Caco-2 (cell line): Measurements from ENCODE around the gene LSM3. TPM values are rescaled to one million over a fixed set of nuclear protein-coding genes. Genes with fewer than 3 reads are reported as not detected.

Experiments
- BruUV-seq: library from RNA; stranded (reverse); fragments of 400-500 nt; replicated peaks from 2 replicates; lab custom pipeline; 2021; lab: Mats Ljungman, UMichigan
- CTCF ChIA-PET: fragments of 300-600 bp; sonication (Branson Sonifier 250); formaldehyde crosslinking; loops from one replicate; lab custom pipeline; 2022; ENCODE audit warnings: antibody characterized with exemption; lab: Charles Lee
- POLR2A ChIA-PET: fragments of 300-600 bp; sonication (Branson Sonifier 250); formaldehyde crosslinking; loops from one replicate; lab custom pipeline; 2022; ENCODE audit warnings: antibody characterized with exemption; lab: Charles Lee
- DNase-seq, 2 experiments: peaks; one replicate each; pipeline versions ENCODE4 v3.0.0 to v3.0.0-alpha.2; 2020 to 2022
- H3K27me3 ChIP-seq: replicated peaks from 2 replicates; pipeline ENCODE4 v1.6.0; 2011; ENCODE audit warnings: low read length; ENCODE audit not compliant: control insufficient read depth, insufficient read depth
- H3K36me3 ChIP-seq: 2 replicates; pipeline ENCODE4 v1.5.1; 2011; ENCODE audit warnings: low read length; ENCODE audit not compliant: control insufficient read depth, insufficient read depth
- H3K4me1 ChIP-seq: fragments of 250-450 bp; sonication (Bioruptor Pico); 2 replicates; pipeline ENCODE4 v1.5.1; 2020; ENCODE audit warnings: mild to moderate bottlenecking
- H3K4me3 ChIP-seq: 2 replicates; pipeline ENCODE4 v1.5.1; 2011; ENCODE audit warnings: low read depth, mild to moderate bottlenecking, control low read depth, low read length
- H3K9me3 ChIP-seq: fragments of 250-450 bp; sonication (Bioruptor Pico); 2 replicates; pipeline ENCODE4 v1.5.1; 2020; ENCODE audit warnings: mild to moderate bottlenecking, moderate library complexity
- H3K27ac Mint-ChIP-seq: one replicate; pipeline ENCODE4 v1.8.0; 2022; ENCODE audit warnings: mixed read lengths; ENCODE audit not compliant: unreplicated experiment
- H3K27me3 Mint-ChIP-seq: one replicate; pipeline ENCODE4 v1.8.0; 2022; ENCODE audit warnings: mixed read lengths; ENCODE audit not compliant: insufficient read depth, unreplicated experiment
- H3K36me3 Mint-ChIP-seq: one replicate; pipeline ENCODE4 v1.8.0; 2022; ENCODE audit warnings: mild to moderate bottlenecking, mixed read lengths; ENCODE audit not compliant: insufficient read depth, unreplicated experiment
- H3K4me1 Mint-ChIP-seq: one replicate; pipeline ENCODE4 v1.8.0; 2022; ENCODE audit warnings: low read depth, mixed read lengths; ENCODE audit not compliant: unreplicated experiment
- H3K4me3 Mint-ChIP-seq: one replicate; pipeline ENCODE4 v1.8.0; 2022; ENCODE audit warnings: mild to moderate bottlenecking, moderate library complexity, mixed read lengths; ENCODE audit not compliant: unreplicated experiment
- H3K9me3 Mint-ChIP-seq: one replicate; pipeline ENCODE4 v1.8.0; 2022; ENCODE audit warnings: mixed read lengths; ENCODE audit not compliant: unreplicated experiment
- CTCF ChIP-seq, 2 experiments: fragments of 200-600 bp in 1 of 2; IDR thresholded peaks; 1 replicate in 1 of 2; 2 replicates in 1 of 2; pipeline versions ENCODE4 v1.5.1 to v1.8.0; 2011 to 2022; ENCODE audit warnings: antibody characterized with exemption in 1 of 2, control low read depth in 1 of 2, inconsistent platforms in 1 of 2, low read depth in 1 of 2, low read length in 1 of 2, mild to moderate bottlenecking in 1 of 2, moderate library complexity in 1 of 2; ENCODE audit not compliant: insufficient read depth in 1 of 2, severe bottlenecking in 1 of 2, unreplicated experiment in 1 of 2
- intact Hi-C: fragments of 100-400 bp; cut with micrococcal nuclease; formaldehyde crosslinking; loops from one replicate; pipeline ENCODE4 v1.10.0; 2022; ENCODE audit not compliant: unreplicated experiment
- total RNA-seq: library from RNA; stranded (reverse); gene quantifications from 2 replicates; pipeline ENCODE4 v1.2.3, GENCODE V29; 2022

LSM3 gene
- total RNA-seq, 1 experiment from 2014 or later: 20.5 TPM

DNA sequence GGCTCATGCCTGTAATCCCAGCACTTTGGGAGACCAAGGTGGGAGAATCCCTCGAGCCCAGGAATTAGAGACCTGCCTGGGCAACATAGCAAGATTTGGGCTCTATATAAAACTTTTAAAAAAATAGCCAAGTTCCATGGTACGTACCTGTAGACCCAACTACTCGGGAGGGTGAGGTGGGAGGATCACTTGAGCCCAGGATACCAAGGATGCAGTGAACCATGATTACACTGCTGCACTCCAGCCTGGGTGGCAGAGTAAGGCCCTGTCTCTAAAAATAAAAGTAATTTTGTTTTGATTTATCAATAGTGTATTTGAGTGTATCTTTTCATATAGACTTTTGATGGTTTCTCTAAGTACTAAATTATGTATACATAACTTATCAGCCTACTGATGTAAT is 63.1 kb downstream of the LSM3 start:
- DNase-seq: no peak
- TF ChIP-seq CTCF (IDR thresholded peaks at IDR 0.05; ENCODE audit: insufficient read depth in 1 of 2, low read depth in 1 of 2, low read length in 1 of 2, severe bottlenecking in 1 of 2, unreplicated experiment in 1 of 2): no peak
- BruUV-seq: no TSS peak
- H3K36me3 ChIP-seq: no peaks in the 10 kb centered on the region
- intact Hi-C loops: no loop called here
- H3K9me3 ChIP-seq: no peaks in the 10 kb centered on the region
- H3K27me3 Mint-ChIP-seq: no peaks in the 10 kb centered on the region
- ChIA-PET CTCF (interaction anchor here (0.6 kb wide), 1 partner anchor 38 kb away, joined by 3 read pairs; no protein-coding TSS in a partner anchor), POLR2A (no interaction called here)
- H3K27ac Mint-ChIP-seq: no peak overlapping the region
- H3K36me3 Mint-ChIP-seq: no peaks in the 10 kb centered on the region
- no peak overlapping the region for H3K4me3 ChIP-seq
- H3K4me1 ChIP-seq: peaks cover 9% of the 10 kb centered on the region
- H3K27me3 ChIP-seq: no peaks in the 10 kb centered on the region
- H3K4me1 Mint-ChIP-seq: peaks cover 24% of the 10 kb centered on the region
- H3K4me3 Mint-ChIP-seq: no peak overlapping the region
- H3K9me3 Mint-ChIP-seq: no peaks in the 10 kb centered on the region

DNA sequence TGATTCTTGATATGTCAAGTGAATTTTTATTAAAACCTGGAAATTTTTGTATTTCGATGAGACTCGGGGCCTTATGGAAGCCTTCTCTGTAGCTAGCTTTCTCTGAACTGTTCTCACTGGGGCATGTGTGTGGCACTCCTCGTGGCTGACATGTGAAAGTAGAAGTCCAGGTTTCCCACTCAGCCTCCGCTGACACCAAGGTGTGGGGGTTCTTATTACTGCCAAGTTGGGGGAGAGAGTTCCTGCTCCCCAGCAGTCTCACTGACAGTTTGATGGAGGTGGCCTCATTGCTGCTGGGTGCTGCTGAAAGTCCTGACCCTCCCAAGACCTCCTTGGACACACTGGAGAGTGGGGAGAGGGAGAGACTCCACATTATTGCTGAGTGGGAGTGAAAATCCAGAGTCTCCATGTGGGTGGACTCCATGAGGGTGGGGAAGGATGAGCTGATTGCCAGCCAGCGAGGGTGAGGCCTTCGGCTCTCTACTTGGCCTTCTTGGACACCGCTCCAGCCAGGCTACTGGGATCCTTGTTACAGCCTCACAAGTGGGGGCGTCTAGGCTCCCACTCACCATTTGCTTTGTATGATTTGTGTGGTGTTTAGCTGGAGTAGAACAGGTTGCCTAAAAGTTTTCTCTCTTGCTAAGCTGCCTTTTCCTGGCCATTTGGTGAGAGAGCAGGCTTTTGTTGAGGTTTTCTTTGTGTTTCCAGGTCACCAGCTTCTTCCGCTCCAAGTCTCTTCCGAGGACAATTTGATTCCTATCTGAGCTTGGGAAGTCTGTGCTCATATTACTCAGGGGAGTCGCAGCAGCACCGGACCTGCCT is 64.1 kb downstream of the LSM3 start:
- no TSS peak for BruUV-seq
- no peaks in the 10 kb centered on the region for H3K27me3 Mint-ChIP-seq
- CTCF ChIA-PET: interaction anchor here (0.6 to 0.7 kb wide), 3 partner anchors 11 to 53 kb away, joined by 3 read pairs; no protein-coding TSS in a partner anchor

GRCh38 chr3:14243782-14244181 is 65.2 kb downstream of the LSM3 start:
- Histone ChIP-seq H3K27me3 (no peaks in the 10 kb centered on the region), H3K9me3 (no peaks in the 10 kb centered on the region), H3K4me1 (peaks cover 11% of the 10 kb centered on the region), H3K36me3 (no peaks in the 10 kb centered on the region), H3K4me3 (no peak overlapping the region)
- Mint-ChIP-seq H3K4me3 (no peak overlapping the region), H3K9me3 (peaks cover 8% of the 10 kb centered on the region), H3K27ac (no peak overlapping the region), H3K4me1 (peaks cover 32% of the 10 kb centered on the region), H3K27me3 (no peaks in the 10 kb centered on the region), H3K36me3 (no peaks in the 10 kb centered on the region)
- ChIA-PET POLR2A (no interaction called here), CTCF (no interaction called here)
- no TSS peak for BruUV-seq
- TF ChIP-seq CTCF (IDR thresholded peaks at IDR 0.05; ENCODE audit: insufficient read depth in 1 of 2, low read depth in 1 of 2, low read length in 1 of 2, severe bottlenecking in 1 of 2, unreplicated experiment in 1 of 2): no peak
- intact Hi-C loops: no loop called here
- no peak for DNase-seq

More for the DNA sequence above, 64.1 kb downstream of the LSM3 start:
- Histone ChIP-seq H3K27me3 (no peaks in the 10 kb centered on the region), H3K9me3 (no peaks in the 10 kb centered on the region), H3K36me3 (no peaks in the 10 kb centered on the region), H3K4me1 (peaks cover 11% of the 10 kb centered on the region), H3K4me3 (no peak overlapping the region)
- Mint-ChIP-seq H3K4me1 (peaks cover 26% of the 10 kb centered on the region), H3K9me3 (no peaks in the 10 kb centered on the region), H3K27ac (no peak overlapping the region), H3K36me3 (no peaks in the 10 kb centered on the region), H3K4me3 (no peak overlapping the region)
- intact Hi-C loops: no loop called here
- no peak for DNase-seq
- POLR2A ChIA-PET: no interaction called here
- TF ChIP-seq CTCF (IDR thresholded peaks at IDR 0.05; ENCODE audit: insufficient read depth in 1 of 2, low read depth in 1 of 2, low read length in 1 of 2, severe bottlenecking in 1 of 2, unreplicated experiment in 1 of 2): no peak
